ENCODE results near the gene HEATR5B.

The HEATR5B gene

GRCh38 chr2:37068686-37069085 is 15.5 kb downstream of the HEATR5B start:
- Histone ChIP-seq H2AFZ (ENCODE audit: low read depth, low read length, severe bottlenecking) (no peak overlapping the region), H3K79me2 (ENCODE audit: insufficient read depth, low read length) (no peaks in the 10 kb centered on the region), H3K27me3 (ENCODE audit: low read length) (no peaks in the 10 kb centered on the region), H3K36me3 (ENCODE audit: low read length) (peaks cover 23% of the 10 kb centered on the region), H3K4me2 (ENCODE audit: low read depth, low read length, poor library complexity, severe bottlenecking) (no peak overlapping the region), H3K9ac (ENCODE audit: low read length) (no peak overlapping the region), H3K4me3 (ENCODE audit: insufficient read depth, low read length, poor library complexity, severe bottlenecking) (no peak overlapping the region), H3F3A (ENCODE audit: insufficient read depth) (no peaks in the 10 kb centered on the region), H3K9me2 (replicated peaks; ENCODE audit: insufficient read depth, low read length) (no peaks in the 10 kb centered on the region), H3K9me3 (ENCODE audit: insufficient read depth, low read length) (no peaks in the 10 kb centered on the region), H3K27ac (ENCODE audit: low read depth, low read length) (no peak overlapping the region), H4K20me1 (ENCODE audit: low read depth, low read length) (no peaks in the 10 kb centered on the region)
- TF ChIP-seq EZH2phosphoT487 (conservative IDR thresholded peaks at IDR 0.05; ENCODE audit: low read length) (no peak), CTCF (IDR thresholded peaks at IDR 0.05; ENCODE audit: insufficient read depth, low read length, poor library complexity, severe bottlenecking) (no peak)

- no peaks in the 10 kb centered on the region for H3K9me2 ChIP-seq (replicated peaks; ENCODE audit: insufficient read depth, low read length)
- peaks cover 34% of the 10 kb centered on the region for H3K36me3 ChIP-seq (ENCODE audit: low read length)
Measured at GRCh38 chr2:37061776-37062175, 22.4 kb downstream of the HEATR5B start.

GRCh38 chr2:37061013-37061711 is 23.0 kb downstream of the HEATR5B start:
- Histone ChIP-seq H4K20me1 (ENCODE audit: low read depth, low read length) (no peaks in the 10 kb centered on the region), H3K4me2 (ENCODE audit: low read depth, low read length, poor library complexity, severe bottlenecking) (no peak overlapping the region), H3K9ac (ENCODE audit: low read length) (no peak overlapping the region), H3K9me3 (ENCODE audit: insufficient read depth, low read length) (no peaks in the 10 kb centered on the region), H3K79me2 (ENCODE audit: insufficient read depth, low read length) (no peaks in the 10 kb centered on the region), H3K27ac (ENCODE audit: low read depth, low read length) (no peak overlapping the region), H2AFZ (ENCODE audit: low read depth, low read length, severe bottlenecking) (no peak overlapping the region), H3K4me3 (ENCODE audit: insufficient read depth, low read length, poor library complexity, severe bottlenecking) (no peak overlapping the region), H3K27me3 (ENCODE audit: low read length) (no peaks in the 10 kb centered on the region), H3K36me3 (ENCODE audit: low read length) (peaks cover 40% of the 10 kb centered on the region), H3F3A (ENCODE audit: insufficient read depth) (peaks cover 8% of the 10 kb centered on the region; the same call in 1 of the 2 replicates), H3K9me2 (replicated peaks; ENCODE audit: insufficient read depth, low read length) (no peaks in the 10 kb centered on the region)
- no peak for TF ChIP-seq CTCF (IDR thresholded peaks at IDR 0.05; ENCODE audit: insufficient read depth, low read length, poor library complexity, severe bottlenecking)
- TF ChIP-seq EZH2phosphoT487 (conservative IDR thresholded peaks at IDR 0.05; ENCODE audit: low read length): no peak

More at GRCh38 chr2:37061776-37062175, 22.4 kb downstream of the HEATR5B start:
- Histone ChIP-seq H3K79me2 (ENCODE audit: insufficient read depth, low read length) (no peaks in the 10 kb centered on the region), H2AFZ (ENCODE audit: low read depth, low read length, severe bottlenecking) (no peak overlapping the region), H3K4me3 (ENCODE audit: insufficient read depth, low read length, poor library complexity, severe bottlenecking) (no peak overlapping the region), H3K4me2 (ENCODE audit: low read depth, low read length, poor library complexity, severe bottlenecking) (no peak overlapping the region), H4K20me1 (ENCODE audit: low read depth, low read length) (no peaks in the 10 kb centered on the region), H3K9me3 (ENCODE audit: insufficient read depth, low read length) (no peaks in the 10 kb centered on the region), H3K27me3 (ENCODE audit: low read length) (no peaks in the 10 kb centered on the region), H3K9ac (ENCODE audit: low read length) (no peak overlapping the region), H3F3A (ENCODE audit: insufficient read depth) (peaks cover 8% of the 10 kb centered on the region; the same call in 1 of the 2 replicates), H3K27ac (ENCODE audit: low read depth, low read length) (no peak overlapping the region)
- TF ChIP-seq EZH2phosphoT487 (conservative IDR thresholded peaks at IDR 0.05; ENCODE audit: low read length): no peak
- TF ChIP-seq CTCF (IDR thresholded peaks at IDR 0.05; ENCODE audit: insufficient read depth, low read length, poor library complexity, severe bottlenecking): no peak
